ENCODE measurements around the gene ATP11A.

GRCh38 chr13:112661291-112661690 is 28.5 kb upstream of the ATP11A start:
- TF ChIP-seq, protein P1, sequence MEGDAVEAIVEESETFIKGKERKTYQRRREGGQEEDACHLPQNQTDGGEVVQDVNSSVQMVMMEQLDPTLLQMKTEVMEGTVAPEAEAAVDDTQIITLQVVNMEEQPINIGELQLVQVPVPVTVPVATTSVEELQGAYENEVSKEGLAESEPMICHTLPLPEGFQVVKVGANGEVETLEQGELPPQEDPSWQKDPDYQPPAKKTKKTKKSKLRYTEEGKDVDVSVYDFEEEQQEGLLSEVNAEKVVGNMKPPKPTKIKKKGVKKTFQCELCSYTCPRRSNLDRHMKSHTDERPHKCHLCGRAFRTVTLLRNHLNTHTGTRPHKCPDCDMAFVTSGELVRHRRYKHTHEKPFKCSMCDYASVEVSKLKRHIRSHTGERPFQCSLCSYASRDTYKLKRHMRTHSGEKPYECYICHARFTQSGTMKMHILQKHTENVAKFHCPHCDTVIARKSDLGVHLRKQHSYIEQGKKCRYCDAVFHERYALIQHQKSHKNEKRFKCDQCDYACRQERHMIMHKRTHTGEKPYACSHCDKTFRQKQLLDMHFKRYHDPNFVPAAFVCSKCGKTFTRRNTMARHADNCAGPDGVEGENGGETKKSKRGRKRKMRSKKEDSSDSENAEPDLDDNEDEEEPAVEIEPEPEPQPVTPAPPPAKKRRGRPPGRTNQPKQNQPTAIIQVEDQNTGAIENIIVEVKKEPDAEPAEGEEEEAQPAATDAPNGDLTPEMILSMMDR (IDR thresholded peaks at IDR 0.05): no peak
- TF ChIP-seq POLR2A (IDR thresholded peaks at IDR 0.05): no peak
